Muscle layer of colon (tissue), 2 donors: Measurements from ENCODE around the gene DIS3L2.
"Not testable (repeated sequence)": the region's sequence is repeated elsewhere in the genome, so short reads cannot be mapped to it uniquely, and the experiment has no call there.

Experiments used
- H3K27ac ChIP-seq: one replicate; pipeline ENCODE4 v1.7.0; 2013; ENCODE audit warnings: low read depth, mild to moderate bottlenecking, low read length, moderate library complexity
- H3K27me3 ChIP-seq, 2 donors: one replicate each; pipeline ENCODE4 v1.7.0; 2013; ENCODE audit warnings: low read length in 2 of 2, mild to moderate bottlenecking in 2 of 2; ENCODE audit not compliant: insufficient read depth in 2 of 2, control insufficient read depth in 1 of 2
- H3K36me3 ChIP-seq: one replicate; pipeline ENCODE4 v1.7.0; 2013; ENCODE audit warnings: mild to moderate bottlenecking, low read length; ENCODE audit not compliant: insufficient read depth
- H3K4me1 ChIP-seq: one replicate; pipeline ENCODE4 v1.7.0; 2013; ENCODE audit warnings: mild to moderate bottlenecking, low read length; ENCODE audit not compliant: insufficient read depth
- H3K4me3 ChIP-seq, 2 donors: one replicate each; pipeline ENCODE4 v1.7.0; 2013; ENCODE audit warnings: low read length in 2 of 2, low read depth in 1 of 2, mild to moderate bottlenecking in 1 of 2, moderate library complexity in 1 of 2
- H3K9ac ChIP-seq: one replicate; pipeline ENCODE4 v1.7.0; 2013; ENCODE audit warnings: low read length
- H3K9me3 ChIP-seq: one replicate; pipeline ENCODE4 v1.7.0; 2013; ENCODE audit warnings: mild to moderate bottlenecking, low read length
- donor health status: abdominal sarcoma.
- donor health status: Adenocarcinoma of cecum.

The DIS3L2 gene

DNA sequence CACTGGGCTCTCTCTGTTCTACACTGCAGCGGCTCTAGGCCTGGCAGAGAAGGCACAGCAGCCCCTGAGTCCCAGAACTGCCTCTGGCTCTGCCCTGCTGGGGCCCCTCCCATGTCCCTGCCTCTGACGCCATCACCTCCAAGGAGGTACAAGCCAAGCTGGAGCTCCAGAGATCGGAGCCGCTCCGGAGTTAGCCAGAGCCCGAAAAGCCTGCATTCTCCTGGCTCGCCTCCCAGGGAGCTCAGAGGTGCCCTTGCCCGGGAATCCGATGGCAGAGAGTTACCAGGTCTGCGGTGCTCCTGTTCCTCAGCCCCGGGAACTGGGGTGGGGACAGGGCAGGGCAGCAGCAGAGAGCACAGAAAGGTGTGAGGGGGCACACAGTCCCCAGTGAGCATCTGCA lies 370.1 kb downstream of the DIS3L2 start:
- not testable (repeated sequence) for H3K4me1 ChIP-seq, H3K4me3 ChIP-seq, H3K27me3 ChIP-seq, H3K27ac ChIP-seq, H3K36me3 ChIP-seq, H3K9ac ChIP-seq, H3K9me3 ChIP-seq

DNA sequence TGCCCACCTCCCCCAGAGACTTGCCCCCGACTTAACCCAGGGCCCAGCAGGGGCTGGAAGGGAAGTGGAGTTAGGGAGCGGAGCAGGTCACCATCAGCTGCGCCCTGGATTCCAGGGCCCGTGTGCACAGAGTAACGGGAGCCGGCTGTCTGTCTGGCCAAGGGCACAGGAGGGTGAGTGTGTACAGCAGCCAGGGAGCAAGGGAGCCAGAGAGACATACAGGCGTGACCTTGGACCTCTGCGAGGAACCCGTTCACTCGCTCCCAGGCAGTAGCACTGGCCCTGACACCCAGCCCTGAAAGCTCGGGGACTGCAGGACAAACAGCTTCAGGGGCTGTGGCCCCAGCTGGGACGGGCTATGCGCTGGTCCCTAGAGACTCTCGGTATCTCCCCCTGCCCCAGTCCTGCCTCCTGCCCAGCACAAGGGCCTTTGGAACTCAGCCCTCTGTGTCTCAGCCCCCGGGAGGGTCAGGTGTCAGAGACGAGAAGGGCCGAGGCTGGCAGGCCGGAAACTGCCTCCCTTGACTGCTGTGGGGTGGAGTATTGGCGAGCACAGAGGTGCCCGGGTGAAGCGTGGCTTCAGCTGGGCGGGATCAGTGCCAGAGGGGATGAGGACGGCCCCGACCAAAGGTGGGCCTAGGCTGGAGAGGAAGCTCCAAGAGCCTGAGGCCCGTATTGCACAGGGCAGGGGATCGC lies 370.9 kb downstream of the DIS3L2 start:
- H3K9ac ChIP-seq, H3K36me3 ChIP-seq, H3K27me3 ChIP-seq: not testable (repeated sequence)

DNA sequence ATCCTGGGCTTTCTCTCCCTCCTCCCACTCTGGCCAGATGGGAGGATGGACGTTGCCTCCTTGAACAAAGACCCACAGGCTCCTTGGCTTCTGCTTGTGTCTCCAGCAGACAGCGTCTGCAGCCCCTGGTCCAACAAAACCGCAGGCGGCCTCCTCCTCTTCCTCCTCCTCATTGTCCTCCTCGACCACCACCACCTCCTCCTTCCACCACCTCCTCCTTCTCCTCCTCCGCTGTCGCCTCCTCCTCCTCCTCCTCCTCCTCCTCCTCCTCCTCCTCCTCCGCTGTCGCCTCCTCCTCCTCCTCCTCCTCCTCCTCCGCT lies 371.4 kb downstream of the DIS3L2 start:
- Histone ChIP-seq H3K27ac (no peak overlapping the region), H3K4me1 (no peaks in the 10 kb centered on the region), H3K9me3 (no peaks in the 10 kb centered on the region), H3K9ac (no peak overlapping the region), H3K36me3 (no peaks in the 10 kb centered on the region), H3K4me3 (no peak overlapping the region), H3K27me3 (no peaks in the 10 kb centered on the region)

More for the DNA sequence above, 370.9 kb downstream of the DIS3L2 start:
- not testable (repeated sequence) for H3K9me3 ChIP-seq, H3K4me3 ChIP-seq, H3K27ac ChIP-seq, H3K4me1 ChIP-seq

DNA sequence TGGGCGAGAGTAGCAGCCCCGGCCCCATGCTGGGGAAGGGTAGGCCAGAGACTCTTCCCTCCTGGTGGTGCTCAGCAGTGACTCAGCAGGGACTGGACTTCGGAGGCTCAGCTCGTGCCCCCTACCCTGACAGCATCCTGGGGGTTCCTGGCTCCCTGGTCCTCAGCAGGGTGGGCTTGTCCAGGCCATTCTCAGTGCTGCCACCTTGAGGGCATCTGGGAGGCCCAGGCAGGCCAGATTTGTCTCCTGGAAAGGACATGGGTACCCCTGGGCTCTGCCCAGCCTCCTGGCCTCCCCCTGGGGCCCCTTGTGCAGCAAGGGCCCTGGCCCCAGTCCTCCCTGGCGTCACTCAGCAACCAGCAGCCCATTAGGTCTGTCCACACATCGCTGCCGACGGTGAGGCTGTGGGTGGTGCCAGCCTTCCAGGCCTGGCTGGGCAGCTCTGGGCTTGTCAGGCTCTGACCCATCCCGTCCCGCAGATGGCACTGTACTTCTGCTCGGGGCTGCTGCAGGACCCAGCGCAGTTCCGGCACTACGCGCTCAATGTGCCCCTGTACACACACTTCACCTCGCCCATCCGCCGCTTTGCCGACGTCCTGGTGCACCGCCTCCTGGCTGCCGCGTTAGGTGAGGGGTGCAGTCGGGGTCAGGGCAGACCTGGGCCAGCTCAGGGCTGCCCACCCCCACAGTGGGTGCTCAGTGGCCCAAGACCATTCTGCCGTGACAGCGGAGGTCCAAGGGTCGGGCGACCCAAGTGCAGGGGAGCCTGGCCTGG lies 372.0 kb downstream of the DIS3L2 start:
- Histone ChIP-seq H3K9me3 (no peaks in the 10 kb centered on the region), H3K27ac (no peak overlapping the region), H3K9ac (no peak overlapping the region), H3K36me3 (no peaks in the 10 kb centered on the region), H3K4me3 (no peak overlapping the region), H3K27me3 (no peaks in the 10 kb centered on the region), H3K4me1 (no peaks in the 10 kb centered on the region)

DNA sequence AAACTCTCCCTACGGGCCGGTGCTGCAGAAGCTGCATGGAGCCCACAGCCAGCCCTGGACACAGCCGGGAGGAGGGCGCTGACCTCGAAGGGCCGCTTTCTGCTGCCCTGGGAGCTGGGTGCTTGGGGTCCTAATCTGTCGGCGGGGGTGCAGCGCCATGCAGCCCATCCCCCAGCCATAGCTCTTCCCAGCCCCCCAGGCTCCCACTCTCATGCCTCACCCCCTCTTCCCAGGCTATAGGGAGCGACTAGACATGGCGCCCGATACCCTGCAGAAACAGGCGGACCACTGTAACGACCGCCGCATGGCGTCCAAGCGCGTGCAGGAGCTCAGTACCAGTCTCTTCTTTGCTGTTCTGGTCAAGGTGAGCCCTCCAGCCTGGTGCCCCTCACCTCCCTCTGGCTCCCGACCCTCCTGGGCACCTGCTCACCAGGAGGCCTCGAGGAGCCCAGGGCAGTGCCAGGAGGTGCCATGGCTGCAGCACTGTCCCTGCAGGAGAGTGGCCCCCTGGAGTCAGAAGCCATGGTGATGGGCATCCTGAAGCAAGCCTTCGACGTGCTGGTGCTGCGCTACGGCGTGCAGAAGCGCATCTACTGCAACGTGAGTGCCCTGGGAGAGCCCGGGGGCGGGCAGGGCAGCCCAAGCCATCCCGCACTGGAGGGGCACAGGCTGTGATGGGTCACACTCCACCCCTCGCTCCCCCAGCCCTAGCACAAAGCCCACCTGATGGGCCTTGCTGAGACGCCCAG lies 372.8 kb downstream of the DIS3L2 start:
- not testable (repeated sequence) for H3K9me3 ChIP-seq, H3K4me3 ChIP-seq, H3K27me3 ChIP-seq, H3K36me3 ChIP-seq, H3K9ac ChIP-seq, H3K27ac ChIP-seq, H3K4me1 ChIP-seq

DNA sequence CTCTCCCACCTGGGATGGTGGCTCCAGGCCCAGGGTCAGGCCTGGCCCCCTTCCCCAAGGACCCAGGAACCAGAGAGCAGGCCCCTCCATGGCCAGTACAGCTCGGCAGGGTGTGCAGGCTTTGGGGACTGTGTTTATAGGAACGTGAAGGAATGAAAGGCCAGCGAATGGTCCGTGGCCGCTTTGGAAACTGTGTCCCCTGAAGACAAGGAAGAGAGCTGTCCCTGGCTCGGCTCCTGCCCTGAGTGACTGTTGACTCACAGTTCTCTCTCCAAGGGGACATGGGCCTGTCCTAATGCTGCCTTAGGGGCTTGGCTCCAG lies 373.3 kb downstream of the DIS3L2 start:
- H3K27ac ChIP-seq, H3K9me3 ChIP-seq, H3K4me3 ChIP-seq, H3K4me1 ChIP-seq, H3K27me3 ChIP-seq, H3K9ac ChIP-seq, H3K36me3 ChIP-seq: not testable (repeated sequence)

DNA sequence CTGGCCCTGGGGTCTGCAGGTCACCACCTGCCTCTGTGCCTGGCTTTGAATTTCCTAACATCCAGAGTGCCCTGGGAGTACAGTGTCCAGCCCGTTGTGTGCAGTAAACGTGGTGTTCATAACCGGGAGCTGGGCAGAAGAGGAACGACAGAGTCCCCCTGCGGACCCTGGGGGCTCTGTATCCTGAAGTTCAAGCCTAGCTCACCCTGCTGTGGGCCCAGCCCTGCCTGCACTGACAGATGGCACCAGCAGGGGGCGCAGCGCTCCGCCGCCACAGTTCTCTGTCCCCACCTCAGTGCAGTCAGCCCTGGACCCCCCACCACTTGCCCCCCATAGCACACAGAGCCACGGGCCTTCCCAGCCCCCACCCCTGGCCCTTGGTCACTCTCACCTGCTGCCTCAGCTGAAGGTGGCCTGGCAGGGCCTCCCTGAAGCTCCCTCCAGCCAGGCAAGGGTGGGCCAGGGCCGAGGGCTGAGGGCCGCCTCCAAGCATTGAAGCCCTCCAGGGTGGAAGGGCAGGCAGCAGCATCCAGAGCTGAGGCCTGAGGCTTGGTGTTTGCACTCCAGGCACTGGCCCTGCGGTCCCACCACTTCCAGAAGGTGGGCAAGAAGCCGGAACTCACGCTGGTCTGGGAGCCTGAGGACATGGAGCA lies 373.8 kb downstream of the DIS3L2 start:
- not testable (repeated sequence) for H3K4me1 ChIP-seq, H3K27ac ChIP-seq, H3K4me3 ChIP-seq, H3K9ac ChIP-seq, H3K27me3 ChIP-seq, H3K36me3 ChIP-seq, H3K9me3 ChIP-seq

DNA sequence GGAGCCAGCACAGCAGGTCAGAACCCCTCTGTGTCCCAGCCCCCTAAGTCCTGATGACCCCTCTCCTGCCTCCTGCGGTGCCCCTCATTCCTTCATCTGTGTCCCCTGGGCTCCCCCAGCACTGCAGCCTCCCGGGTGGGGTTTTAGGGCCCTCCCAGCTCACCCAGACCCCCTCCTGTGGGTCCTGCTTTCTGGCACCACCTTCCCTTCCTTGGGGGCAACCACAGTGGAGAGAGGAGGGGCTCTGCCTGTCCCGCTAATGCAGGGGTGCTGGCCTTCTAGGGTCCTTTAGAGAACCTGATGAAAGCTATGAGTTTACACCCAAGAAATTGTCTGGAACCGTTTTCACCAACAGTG lies 374.3 kb downstream of the DIS3L2 start:
- Histone ChIP-seq H3K27me3 (no peaks in the 10 kb centered on the region), H3K9ac (no peak overlapping the region), H3K27ac (no peak overlapping the region), H3K4me1 (no peaks in the 10 kb centered on the region), H3K4me3 (no peak overlapping the region), H3K9me3 (no peaks in the 10 kb centered on the region), H3K36me3 (no peaks in the 10 kb centered on the region)

DNA sequence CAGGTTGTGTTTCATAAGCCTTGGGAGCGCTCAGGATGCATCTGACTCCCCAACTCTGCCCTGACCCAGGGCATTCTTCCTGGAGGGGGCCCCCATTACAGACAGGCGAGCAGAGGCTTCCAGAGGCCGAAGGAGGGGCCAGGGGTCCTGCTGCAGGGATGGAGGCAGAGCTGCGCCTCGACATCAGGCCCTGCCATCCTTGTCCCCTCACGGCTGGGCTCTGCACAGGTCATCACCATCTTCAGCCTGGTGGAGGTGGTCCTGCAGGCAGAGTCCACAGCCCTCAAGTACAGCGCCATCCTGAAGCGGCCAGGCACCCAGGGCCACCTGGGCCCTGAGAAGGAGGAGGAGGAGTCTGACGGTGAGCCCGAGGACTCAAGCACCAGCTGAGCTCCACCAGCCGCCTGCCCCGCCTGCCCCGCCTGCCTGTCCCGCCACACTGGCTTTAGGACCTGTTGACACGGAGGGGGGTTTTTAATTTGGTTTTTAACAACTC lies 374.8 kb downstream of the DIS3L2 start:
- Histone ChIP-seq H3K4me3 (no peak overlapping the region), H3K27ac (no peak overlapping the region), H3K36me3 (no peaks in the 10 kb centered on the region), H3K9ac (no peak overlapping the region), H3K4me1 (no peaks in the 10 kb centered on the region), H3K27me3 (no peaks in the 10 kb centered on the region), H3K9me3 (no peaks in the 10 kb centered on the region)

DNA sequence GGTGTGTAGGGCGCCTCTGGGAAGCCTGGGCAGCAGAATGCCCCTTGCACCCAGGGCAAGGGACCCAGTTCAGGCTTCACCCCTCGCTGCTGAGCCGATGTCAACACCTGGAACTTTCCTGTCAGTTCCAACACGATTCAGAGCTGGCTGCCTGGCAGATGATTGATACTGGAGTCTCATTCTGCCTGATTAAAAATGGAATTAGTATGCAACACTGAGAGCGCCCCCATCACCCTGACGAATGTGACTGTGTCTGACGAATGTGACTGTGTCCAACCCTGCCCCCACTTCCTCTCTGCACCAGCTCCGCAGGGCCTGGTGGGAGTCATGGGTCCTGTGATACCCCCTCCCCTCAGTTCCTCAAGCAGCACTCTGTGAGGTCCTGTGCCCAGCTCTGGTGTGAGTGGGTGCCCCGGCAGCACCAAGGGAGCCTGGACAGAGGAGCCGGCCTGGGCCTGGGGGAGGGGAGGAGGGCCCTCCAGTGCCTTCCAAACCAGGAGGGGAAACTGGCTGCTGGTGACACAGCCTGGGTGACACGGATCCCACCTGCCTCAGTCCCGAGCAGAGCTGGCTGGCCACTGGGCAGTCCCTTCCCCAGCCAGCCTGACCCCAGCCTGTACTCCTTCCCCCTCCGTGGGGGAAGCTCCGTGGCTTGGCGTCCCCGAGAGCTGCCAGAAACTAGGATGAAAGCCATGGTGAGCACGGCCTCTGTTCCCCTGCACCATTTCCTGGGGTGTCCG lies 375.6 kb downstream of the DIS3L2 start:
- H3K4me1 ChIP-seq, result no peaks in the 10 kb centered on the region
- H3K36me3 ChIP-seq, result no peaks in the 10 kb centered on the region
- no peaks in the 10 kb centered on the region for H3K9me3 ChIP-seq
- no peak overlapping the region for H3K27ac ChIP-seq
- H3K27me3 ChIP-seq, result no peaks in the 10 kb centered on the region
- no peak overlapping the region for H3K9ac ChIP-seq
- no peak overlapping the region for H3K4me3 ChIP-seq

DNA sequence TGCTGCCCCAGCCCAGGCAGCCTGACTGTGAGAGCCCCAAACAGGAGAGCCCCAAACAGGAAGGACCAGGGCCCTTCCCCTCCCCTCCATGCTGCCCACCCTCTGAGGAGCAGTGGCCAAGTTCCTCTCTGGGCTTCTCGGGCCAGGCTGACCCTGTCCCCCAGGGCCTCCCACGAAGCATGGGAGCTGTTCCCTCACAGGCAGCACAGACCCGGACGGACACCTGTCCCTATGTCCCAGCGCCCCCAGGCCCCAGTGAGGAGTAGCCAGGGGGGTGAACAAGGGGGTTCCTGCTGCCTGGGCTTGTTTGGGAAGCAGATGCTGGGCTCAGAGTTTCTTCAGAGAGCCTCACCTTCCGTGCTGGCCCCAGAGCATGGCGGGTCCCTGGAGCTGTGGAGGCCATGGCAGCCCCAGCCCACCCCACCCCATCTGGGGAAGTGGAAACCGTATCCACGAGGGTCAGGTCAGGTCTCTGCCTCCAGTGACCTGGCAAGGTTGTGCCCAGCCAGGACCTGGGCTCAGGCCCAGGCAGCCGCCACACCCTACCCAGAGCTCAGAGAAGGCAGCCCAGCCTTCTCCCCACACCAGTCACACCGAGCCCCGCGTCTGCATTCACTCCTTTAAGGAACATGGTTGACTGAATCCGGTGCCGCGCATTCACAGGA lies 376.7 kb downstream of the DIS3L2 start:
- not testable (repeated sequence) for H3K27me3 ChIP-seq, H3K9ac ChIP-seq, H3K36me3 ChIP-seq, H3K27ac ChIP-seq, H3K9me3 ChIP-seq, H3K4me3 ChIP-seq, H3K4me1 ChIP-seq
